ENCODE data around the gene ZNF428. TPM values are rescaled to one million over a fixed set of nuclear protein-coding genes. Genes with fewer than 3 reads are reported as not detected.

Gene ZNF428
- total and polyA plus RNA-seq, 2 experiments from 2014 or later = 21.1 to 23.9 TPM

GRCh38 chr19:43639519-43640423 lies 20.3 kb upstream of the ZNF428 start, which contains the start of gene CADM4:
Gene CADM4, minus strand, starts transcription at chr19:43639850. Its CDS starts 60 bp downstream, at chr19:43639790.
- H3K79me2 ChIP-seq (replicated peaks; ENCODE audit: insufficient read depth) = no peaks in the 10 kb centered on the region
- no peaks in the 10 kb centered on the region for H3K9me2 ChIP-seq (ENCODE audit: insufficient read depth)
- 0 out of 2 replicates have a peak, but pooled peaks cover 3% of the 10 kb centered on the region for H3F3A ChIP-seq (replicated peaks; ENCODE audit: low read depth)
- DNase-seq (ENCODE audit: low spot score) (peak; percentile 57), ATAC-seq (peak; percentile 11)
- peaks cover 52% of the 10 kb centered on the region for H3K27me3 ChIP-seq (ENCODE audit: insufficient read depth)
- Mint-ChIP-seq H3K36me3 (ENCODE audit: low read depth) (peaks cover 14% of the 10 kb centered on the region; the same call in 2 of the 3 replicates), H3K4me3 (peak within 1 kb of the TSS; percentile 88), H3K27me3 (ENCODE audit: insufficient read depth, low read depth, poor library complexity) (peaks cover 61% of the 10 kb centered on the region), H3K4me1 (peaks cover 33% of the 10 kb centered on the region), H3K27ac (no peak within 1 kb of the TSS), H3K9me3 (peaks cover 6% of the 10 kb centered on the region)
- no peak within 1 kb of the TSS for H3K27ac ChIP-seq (ENCODE audit: low read depth)
- H3K4me1 ChIP-seq (ENCODE audit: insufficient read depth) = peaks cover 25% of the 10 kb centered on the region
- TF ChIP-seq EZH2phosphoT487 (IDR thresholded peaks at IDR 0.05; ENCODE audit: unreplicated experiment) = no peak
- TF ChIP-seq POLR2AphosphoS5 (IDR thresholded peaks at IDR 0.05; ENCODE audit: low read depth) = peak; percentile 59
- peaks cover 4% of the 10 kb centered on the region; the same call in 1 of the 2 replicates for H4K20me1 ChIP-seq (replicated peaks; ENCODE audit: insufficient read depth)
- H3K4me3 ChIP-seq = peak within 1 kb of the TSS; percentile 75
- peak within 1 kb of the TSS; percentile 78 for H2AFZ ChIP-seq
- peak within 1 kb of the TSS; percentile 83 for H3K4me2 ChIP-seq
- H3K36me3 ChIP-seq (ENCODE audit: insufficient read depth) = no peaks in the 10 kb centered on the region

- H3K79me2 ChIP-seq (replicated peaks; ENCODE audit: insufficient read depth) = no peaks in the 10 kb centered on the region
- ATAC-seq (no peak), DNase-seq (ENCODE audit: low spot score) (no peak)
- H3K4me3 ChIP-seq = peak overlapping the region; percentile 64
- Mint-ChIP-seq H3K4me3 (peak overlapping the region; percentile 84), H3K27me3 (ENCODE audit: insufficient read depth, low read depth, poor library complexity) (peaks cover 59% of the 10 kb centered on the region), H3K9me3 (peaks cover 6% of the 10 kb centered on the region; the same call in 2 of the 3 replicates), H3K27ac (no peak overlapping the region), H3K36me3 (ENCODE audit: low read depth) (peaks cover 13% of the 10 kb centered on the region; the same call in 2 of the 3 replicates), H3K4me1 (peaks cover 33% of the 10 kb centered on the region)
- no peaks in the 10 kb centered on the region for H3K9me2 ChIP-seq (ENCODE audit: insufficient read depth)
- peaks cover 31% of the 10 kb centered on the region for H3K4me1 ChIP-seq (ENCODE audit: insufficient read depth)
- peaks cover 52% of the 10 kb centered on the region for H3K27me3 ChIP-seq (ENCODE audit: insufficient read depth)
- no peaks in the 10 kb centered on the region for H3K36me3 ChIP-seq (ENCODE audit: insufficient read depth)
- no peak overlapping the region for H2AFZ ChIP-seq
- H3K27ac ChIP-seq (ENCODE audit: low read depth) = no peak overlapping the region
- peak overlapping the region; percentile 83 for H3K4me2 ChIP-seq
- peaks cover 4% of the 10 kb centered on the region; the same call in 1 of the 2 replicates for H4K20me1 ChIP-seq (replicated peaks; ENCODE audit: insufficient read depth)
- 0 out of 2 replicates have a peak, but pooled peaks cover 3% of the 10 kb centered on the region for H3F3A ChIP-seq (replicated peaks; ENCODE audit: low read depth)
- no peak for TF ChIP-seq CREB1 (CRISPR knock-in tag; IDR thresholded peaks at IDR 0.05; ENCODE audit: low read depth)
- no peak for TF ChIP-seq ZNF114 (CRISPR knock-in tag; IDR thresholded peaks at IDR 0.05)
- no peak for TF ChIP-seq ETS1 (IDR thresholded peaks at IDR 0.05)
- TF ChIP-seq POLR2AphosphoS5 (IDR thresholded peaks at IDR 0.05; ENCODE audit: low read depth) = no peak
- TF ChIP-seq ZNF462 (CRISPR knock-in tag; IDR thresholded peaks at IDR 0.05) = no peak
- no peak for TF ChIP-seq CTCF (conservative IDR thresholded peaks at IDR 0.05; ENCODE audit: low read depth in 2 of 2)
- TF ChIP-seq EZH2 (IDR thresholded peaks at IDR 0.05; ENCODE audit: low read depth, unreplicated experiment) = no peak
- TF ChIP-seq NANOG (IDR thresholded peaks at IDR 0.05; ENCODE audit: borderline replicate concordance) = no peak
- TF ChIP-seq STAT1 (IDR thresholded peaks at IDR 0.05; ENCODE audit: unreplicated experiment) = no peak
- no peak for TF ChIP-seq JUNB (IDR thresholded peaks at IDR 0.05; ENCODE audit: unreplicated experiment)
Measured at GRCh38 chr19:43638995-43639518, 19.6 kb upstream of the ZNF428 start.
